Type B pancreatic cell (in vitro differentiated cells): ENCODE results near the gene FOLR2. TPM values are rescaled to one million over a fixed set of nuclear protein-coding genes. Genes with fewer than 3 reads are reported as not detected.

Experiments used
- DNase-seq: peaks from one replicate; pipeline ENCODE4 v3.0.0; 2021; ENCODE audit warnings: mixed read lengths; ENCODE audit not compliant: unreplicated experiment; ENCODE audit errors: extremely low spot score
- H3K27ac Mint-ChIP-seq: 2 replicates; pipeline ENCODE4 v1.8.0; 2021; ENCODE audit warnings: mild to moderate bottlenecking, mixed read lengths
- H3K27me3 Mint-ChIP-seq: 2 replicates; pipeline ENCODE4 v1.8.0; 2021; ENCODE audit warnings: mixed read lengths
- H3K36me3 Mint-ChIP-seq: 2 replicates; pipeline ENCODE4 v1.8.0; 2021; ENCODE audit warnings: mixed read lengths
- H3K4me1 Mint-ChIP-seq: one replicate; pipeline ENCODE4 v1.8.0; 2021; ENCODE audit warnings: mixed read lengths; ENCODE audit not compliant: unreplicated experiment
- H3K4me3 Mint-ChIP-seq: 2 replicates; pipeline ENCODE4 v1.8.0; 2021; ENCODE audit warnings: mild to moderate bottlenecking, mixed read lengths
- H3K9me3 Mint-ChIP-seq: 2 replicates; pipeline ENCODE4 v1.8.0; 2021; ENCODE audit warnings: mixed read lengths
- total RNA-seq: library from RNA; stranded (reverse); gene quantifications from 2 replicates; pipeline ENCODE4 v1.2.1, GENCODE V29; 2021; ENCODE audit warnings: low replicate concordance
- TF ChIP-seq, protein P1 (sequence below): fragments of 200-600 bp; sonication (generic); conservative IDR thresholded peaks from 2 replicates; pipeline ENCODE4 v1.5.0; 2021; ENCODE audit warnings: antibody characterized with exemption, mild to moderate bottlenecking

FOLR2 gene
- total RNA-seq, 1 donor from 2014 or later: not detected

DNA sequence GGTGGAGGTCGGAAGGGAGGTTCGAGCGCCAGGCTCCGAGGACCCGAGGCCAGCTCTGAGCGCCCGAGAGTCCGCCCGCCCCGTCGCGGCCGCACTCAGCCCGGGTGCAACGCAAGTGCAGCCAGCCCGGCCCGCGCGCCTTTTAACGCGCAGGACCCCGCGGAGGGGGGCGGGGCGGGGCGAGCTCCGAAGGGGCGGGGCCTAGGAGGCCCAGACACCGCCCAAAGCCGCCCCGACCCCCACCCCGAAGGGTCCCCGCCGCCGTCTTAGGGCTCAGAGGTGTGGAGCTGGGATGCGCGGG lies 27.4 kb downstream of the FOLR2 start, which contains the start of gene PHOX2A:
Gene PHOX2A, minus strand, starts transcription at position 117 of the 301 bp plus-strand sequence. CDS start 172 bp downstream, outside the sequence.
- peaks cover 46% of the 10 kb centered on the region for H3K27me3 Mint-ChIP-seq

DNA sequence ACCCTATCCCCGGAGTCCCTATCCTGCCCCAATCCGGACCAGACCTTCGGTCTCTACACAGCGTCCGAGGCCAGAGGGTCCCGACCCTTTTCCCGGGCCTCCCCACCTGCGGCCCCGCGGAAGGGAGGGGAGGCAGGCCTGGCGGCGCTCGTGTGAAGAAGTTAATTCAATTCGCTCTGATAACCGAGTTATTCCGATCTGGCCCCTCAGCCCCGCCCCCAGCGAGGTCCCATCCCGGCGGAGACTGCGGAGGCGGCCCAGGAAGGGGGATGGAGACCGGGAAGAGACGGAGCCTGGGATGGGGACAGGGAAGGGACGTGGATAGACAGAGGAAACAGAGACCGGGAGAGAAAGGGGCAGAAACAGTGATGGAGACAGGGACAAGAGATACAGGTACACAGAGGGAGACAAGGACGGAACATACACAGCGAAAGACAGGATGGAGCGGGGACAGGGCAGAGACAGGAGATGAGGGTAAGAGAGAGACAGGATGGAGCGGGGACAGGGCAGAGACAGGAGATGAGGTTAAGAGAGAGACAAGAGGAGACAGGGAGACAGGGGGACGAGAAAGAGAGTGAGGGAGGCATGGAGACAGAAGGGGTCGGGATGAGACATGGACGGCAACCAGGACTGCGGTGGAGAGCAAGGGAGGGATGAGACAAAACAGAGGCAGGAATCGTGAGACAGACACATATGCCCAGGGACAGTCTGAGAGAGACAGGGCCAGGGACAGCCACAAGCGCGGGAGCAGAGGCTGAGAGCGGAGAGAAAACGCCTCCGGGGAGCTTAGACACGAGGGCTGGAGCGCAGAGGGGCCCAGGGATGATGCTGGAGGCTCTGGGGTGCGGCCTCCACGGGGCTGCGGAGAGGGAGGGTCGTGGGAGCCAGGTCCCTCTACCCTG lies 28.0 kb downstream of the FOLR2 start:
- Mint-ChIP-seq H3K36me3 (peaks cover 10% of the 10 kb centered on the region), H3K4me1 (peaks cover 15% of the 10 kb centered on the region), H3K27ac (no peak overlapping the region), H3K27me3 (peaks cover 43% of the 10 kb centered on the region), H3K9me3 (peaks cover 6% of the 10 kb centered on the region), H3K4me3 (peak overlapping the region; percentile 78)
- TF ChIP-seq, protein P1, sequence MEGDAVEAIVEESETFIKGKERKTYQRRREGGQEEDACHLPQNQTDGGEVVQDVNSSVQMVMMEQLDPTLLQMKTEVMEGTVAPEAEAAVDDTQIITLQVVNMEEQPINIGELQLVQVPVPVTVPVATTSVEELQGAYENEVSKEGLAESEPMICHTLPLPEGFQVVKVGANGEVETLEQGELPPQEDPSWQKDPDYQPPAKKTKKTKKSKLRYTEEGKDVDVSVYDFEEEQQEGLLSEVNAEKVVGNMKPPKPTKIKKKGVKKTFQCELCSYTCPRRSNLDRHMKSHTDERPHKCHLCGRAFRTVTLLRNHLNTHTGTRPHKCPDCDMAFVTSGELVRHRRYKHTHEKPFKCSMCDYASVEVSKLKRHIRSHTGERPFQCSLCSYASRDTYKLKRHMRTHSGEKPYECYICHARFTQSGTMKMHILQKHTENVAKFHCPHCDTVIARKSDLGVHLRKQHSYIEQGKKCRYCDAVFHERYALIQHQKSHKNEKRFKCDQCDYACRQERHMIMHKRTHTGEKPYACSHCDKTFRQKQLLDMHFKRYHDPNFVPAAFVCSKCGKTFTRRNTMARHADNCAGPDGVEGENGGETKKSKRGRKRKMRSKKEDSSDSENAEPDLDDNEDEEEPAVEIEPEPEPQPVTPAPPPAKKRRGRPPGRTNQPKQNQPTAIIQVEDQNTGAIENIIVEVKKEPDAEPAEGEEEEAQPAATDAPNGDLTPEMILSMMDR: no peak
- peak; percentile 69 for DNase-seq

More for the DNA sequence above, 27.4 kb downstream of the FOLR2 start, which contains the start of gene PHOX2A:
- Mint-ChIP-seq H3K4me3 (peak within 1 kb of the TSS; percentile 78), H3K9me3 (peaks cover 6% of the 10 kb centered on the region), H3K27ac (peak within 1 kb of the TSS; percentile 32), H3K36me3 (peaks cover 10% of the 10 kb centered on the region), H3K4me1 (peaks cover 19% of the 10 kb centered on the region)
- TF ChIP-seq, protein P1: no peak
- peak; percentile 70 for DNase-seq

DNA sequence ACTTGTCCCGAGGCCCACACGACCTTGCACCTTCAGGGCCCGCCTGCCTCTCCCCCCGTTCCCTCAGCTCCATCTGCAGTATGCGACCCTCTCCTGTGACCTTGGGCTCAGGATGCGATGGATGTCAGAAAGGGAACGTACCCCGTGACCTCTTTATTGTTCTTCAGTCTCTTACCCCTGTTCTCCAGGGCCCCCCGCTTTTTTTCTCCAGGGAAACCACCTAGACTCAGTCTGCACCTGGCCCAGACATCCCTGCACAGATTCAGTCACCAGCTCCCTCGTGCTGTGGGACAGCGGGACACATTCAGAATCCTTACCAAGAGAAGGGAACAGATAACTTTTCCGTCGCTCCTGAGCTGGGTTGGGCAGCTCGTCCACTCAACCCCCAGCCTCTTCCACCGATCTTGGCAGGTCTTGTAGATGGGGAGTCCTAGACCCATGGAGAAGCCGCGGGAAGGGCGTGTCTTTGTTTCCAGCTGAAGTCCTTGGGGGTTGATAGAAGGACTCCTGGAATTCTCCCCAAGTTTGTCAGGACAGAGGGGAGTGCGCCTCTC lies 28.7 kb downstream of the FOLR2 start:
- TF ChIP-seq, protein P1: no peak
- Mint-ChIP-seq H3K27ac (no peak overlapping the region), H3K36me3 (peaks cover 8% of the 10 kb centered on the region), H3K27me3 (peaks cover 46% of the 10 kb centered on the region), H3K4me1 (peaks cover 13% of the 10 kb centered on the region), H3K4me3 (no peak overlapping the region), H3K9me3 (peaks cover 6% of the 10 kb centered on the region)
- DNase-seq: no peak

DNA sequence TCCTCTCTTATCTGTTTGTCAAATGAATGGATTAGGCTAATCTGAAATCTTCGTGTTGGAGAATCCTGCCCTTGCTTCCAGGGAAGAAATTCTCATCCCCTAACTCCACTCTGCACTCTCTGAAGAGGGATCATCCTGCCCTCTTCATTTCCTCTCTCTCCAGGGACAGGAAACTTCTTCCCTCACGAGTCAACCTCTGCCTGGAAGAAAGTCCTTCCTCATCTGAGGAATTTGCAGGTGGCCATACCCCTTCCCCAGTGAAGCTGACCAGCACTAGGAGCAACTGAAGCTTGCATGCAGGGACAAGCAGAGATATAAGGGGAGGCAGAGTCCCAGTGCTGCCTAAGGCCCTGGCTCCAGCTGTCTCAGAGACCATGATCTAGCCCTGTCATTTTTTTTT lies 31.0 kb downstream of the FOLR2 start:
- TF ChIP-seq, protein P1: no peak
- H3K27me3 Mint-ChIP-seq: peaks cover 34% of the 10 kb centered on the region

DNA sequence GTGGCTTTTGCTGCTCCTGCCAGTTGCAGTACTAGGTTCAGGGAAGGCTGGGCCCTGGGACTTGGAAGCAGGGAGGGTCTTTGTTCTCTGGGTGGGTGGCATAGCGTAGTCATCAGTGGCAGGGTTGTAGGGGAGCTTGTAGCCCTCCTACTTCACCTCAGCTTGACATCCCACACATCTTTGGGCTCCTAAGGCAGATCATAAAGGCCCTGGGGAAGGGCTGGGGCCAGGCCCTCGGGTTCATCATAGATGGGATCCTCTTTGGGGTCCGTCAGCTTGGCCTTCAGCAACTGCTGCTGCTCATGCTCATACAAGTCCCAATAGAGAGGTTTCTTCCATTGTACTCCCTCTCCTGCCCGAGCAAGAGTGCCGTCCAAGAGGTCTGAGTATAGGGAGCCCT lies 33.4 kb downstream of the FOLR2 start:
- no peak overlapping the region for H3K27ac Mint-ChIP-seq
- no peak overlapping the region for H3K4me3 Mint-ChIP-seq
- H3K36me3 Mint-ChIP-seq: no peaks in the 10 kb centered on the region
- no peak for DNase-seq
- H3K27me3 Mint-ChIP-seq: peaks cover 35% of the 10 kb centered on the region
- TF ChIP-seq, protein P1: no peak
- no peaks in the 10 kb centered on the region for H3K4me1 Mint-ChIP-seq
- H3K9me3 Mint-ChIP-seq: peaks cover 7% of the 10 kb centered on the region

More for the DNA sequence above, 31.0 kb downstream of the FOLR2 start:
- H3K36me3 Mint-ChIP-seq: no peaks in the 10 kb centered on the region
- peaks cover 11% of the 10 kb centered on the region for H3K4me1 Mint-ChIP-seq
- no peak for DNase-seq
- no peaks in the 10 kb centered on the region for H3K9me3 Mint-ChIP-seq
- no peak overlapping the region for H3K4me3 Mint-ChIP-seq
- H3K27ac Mint-ChIP-seq: no peak overlapping the region
